KOPT-K1 (cell line): ENCODE results near the gene CTAG1A.
"Not testable (repeated sequence)": the region's sequence is repeated elsewhere in the genome, so short reads cannot be mapped to it uniquely, and the experiment has no call there.

Experiments used
- H3K27ac ChIP-seq: fragments of 200-600 bp; sonication (generic); 2 replicates; pipeline ENCODE4 v1.5.1; 2016; ENCODE audit warnings: antibody characterized with exemption, mild to moderate bottlenecking, low read depth, low read length; ENCODE audit not compliant: poor library complexity, severe bottlenecking
- H3K36me3 ChIP-seq: fragments of 200-600 bp; sonication (generic); 2 replicates; pipeline ENCODE4 v1.5.1; 2017; ENCODE audit warnings: antibody characterized with exemption, mild to moderate bottlenecking, low read length, moderate library complexity; ENCODE audit not compliant: insufficient read depth
- H3K9me3 ChIP-seq: fragments of 200-600 bp; sonication (generic); 2 replicates; pipeline ENCODE4 v1.5.1; 2017; ENCODE audit warnings: antibody characterized with exemption, low read length, mild to moderate bottlenecking; ENCODE audit not compliant: insufficient read depth, poor library complexity, severe bottlenecking

The CTAG1A gene

DNA sequence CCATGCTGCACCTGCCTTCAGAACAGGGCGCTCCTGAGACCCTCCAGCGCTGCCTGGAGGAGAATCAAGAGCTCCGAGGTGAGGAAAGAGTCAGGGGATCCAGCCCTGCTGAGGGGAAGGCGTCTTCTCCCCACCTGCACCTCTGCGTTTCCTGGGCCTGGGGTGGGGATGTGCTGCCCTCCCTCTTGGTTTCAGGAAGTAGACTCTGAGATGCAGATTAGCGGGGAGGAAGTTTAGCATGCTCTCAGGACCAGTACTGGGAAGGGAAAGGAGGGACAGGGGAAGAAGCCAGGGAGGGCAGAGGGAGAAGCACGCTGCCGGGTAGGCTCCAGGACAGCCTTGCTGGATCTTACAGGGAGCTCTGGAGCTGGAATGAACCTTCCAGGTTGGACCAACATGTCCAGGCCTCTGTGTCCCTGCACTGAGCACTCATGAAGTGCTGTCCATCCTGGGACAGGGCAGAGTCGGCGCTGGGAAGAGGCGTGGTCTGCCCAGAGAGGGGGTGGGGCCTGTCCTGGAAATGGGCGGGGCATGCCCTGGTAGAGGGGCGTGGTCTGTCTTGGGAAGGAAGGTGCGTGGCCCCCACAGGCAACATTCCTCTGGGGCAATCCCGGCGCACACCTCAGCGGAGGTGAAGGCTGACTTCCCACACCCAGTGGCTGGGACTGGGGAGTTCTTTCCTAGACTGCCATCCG, 32.7 kb upstream of the CTAG1A start:
- H3K27ac ChIP-seq, H3K9me3 ChIP-seq: not testable (repeated sequence)
- H3K36me3 ChIP-seq = peaks cover 30% of the 10 kb centered on the region

DNA sequence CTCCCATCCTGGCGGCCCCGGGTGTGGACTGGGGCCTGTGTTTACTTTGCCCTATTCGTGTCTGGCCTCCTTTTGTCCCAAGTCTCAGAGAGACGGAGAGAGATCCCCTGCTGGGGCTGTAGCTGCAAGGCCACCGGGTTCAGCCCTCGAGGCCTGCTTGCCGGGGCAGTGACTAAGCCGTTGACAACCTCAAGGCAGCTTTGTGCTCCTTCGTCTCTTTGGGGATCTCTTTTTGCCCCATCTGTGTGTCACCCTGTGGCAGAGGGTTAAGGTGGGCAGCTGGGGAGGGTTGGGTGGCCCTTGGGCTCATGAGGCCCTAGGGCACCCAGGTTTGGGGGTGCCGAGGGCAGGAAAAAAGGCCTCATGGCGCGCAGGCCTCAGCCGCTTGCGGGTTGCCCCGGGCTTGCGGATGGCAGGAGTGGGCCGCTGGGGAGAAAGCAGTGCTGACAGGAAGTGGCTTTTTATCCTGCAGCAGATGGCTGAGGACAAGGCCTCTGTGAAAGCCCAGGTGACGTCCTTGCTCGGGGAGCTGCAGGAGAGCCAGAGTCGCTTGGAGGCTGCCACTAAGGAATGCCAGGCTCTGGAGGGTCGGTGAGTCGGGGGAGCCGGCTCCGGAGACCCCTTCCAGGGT, 26.8 kb upstream of the CTAG1A start:
- Histone ChIP-seq H3K27ac (peak overlapping the region; percentile 18), H3K36me3 (peaks cover 11% of the 10 kb centered on the region)
- not testable (repeated sequence) for H3K9me3 ChIP-seq

DNA sequence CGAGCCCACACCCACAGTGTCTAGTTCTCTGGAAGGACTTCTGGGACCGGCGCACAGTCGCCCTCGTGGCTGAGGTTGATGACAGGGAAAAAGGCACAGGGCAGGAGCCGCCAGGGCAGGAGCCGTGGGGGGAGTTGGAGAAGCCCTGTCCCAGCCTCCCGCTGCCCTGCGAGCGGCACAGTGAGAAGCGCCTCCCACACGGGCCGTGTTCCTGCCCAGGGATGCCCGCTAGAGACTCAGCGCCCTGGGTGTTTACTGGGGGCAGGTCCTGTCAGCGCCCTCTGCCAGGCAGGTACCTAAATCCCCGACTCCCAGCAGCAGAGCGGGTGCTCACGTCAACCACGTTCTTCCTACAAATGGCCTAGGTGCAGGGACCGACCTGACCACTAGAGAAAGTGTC, 26.0 kb upstream of the CTAG1A start:
- not testable (repeated sequence) for H3K36me3 ChIP-seq, H3K9me3 ChIP-seq
- peak overlapping the region; percentile 18 for H3K27ac ChIP-seq

DNA sequence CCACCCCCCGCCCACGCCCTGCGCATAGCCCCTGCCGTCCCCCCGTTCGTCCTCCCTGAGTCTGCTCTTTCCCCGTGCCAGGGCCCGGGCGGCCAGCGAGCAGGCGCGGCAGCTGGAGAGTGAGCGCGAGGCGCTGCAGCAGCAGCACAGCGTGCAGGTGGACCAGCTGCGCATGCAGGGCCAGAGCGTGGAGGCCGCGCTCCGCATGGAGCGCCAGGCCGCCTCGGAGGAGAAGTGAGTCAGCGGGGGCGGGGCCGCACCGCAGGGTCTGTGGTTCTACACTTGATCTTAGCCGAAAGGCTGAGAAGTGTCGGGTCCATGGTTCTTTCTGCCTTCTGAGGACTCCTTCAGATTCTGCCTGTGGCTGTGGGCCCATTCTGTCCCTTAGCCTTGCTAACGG, 24.6 kb upstream of the CTAG1A start:
- not testable (repeated sequence) for H3K27ac ChIP-seq, H3K36me3 ChIP-seq

DNA sequence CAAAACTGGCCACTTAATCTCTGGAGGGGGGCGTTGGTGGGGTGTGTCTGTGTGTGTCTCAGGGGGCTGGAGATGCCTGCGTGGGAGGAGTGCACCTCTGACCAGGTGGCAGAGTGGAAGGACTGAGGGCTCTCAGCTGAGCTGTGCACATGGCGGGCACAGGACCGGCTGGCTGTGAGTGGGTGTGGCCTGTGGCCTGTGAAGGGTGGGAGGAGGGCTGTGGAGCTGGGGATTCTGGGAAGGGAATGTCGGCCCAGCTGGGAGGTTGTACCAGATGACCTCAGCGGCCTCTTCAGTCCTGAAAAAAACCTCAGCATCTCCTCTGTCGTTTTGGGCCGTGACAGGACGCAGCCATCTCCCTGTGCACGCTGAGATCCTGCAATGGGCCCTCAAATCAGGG, 22.6 kb upstream of the CTAG1A start:
- not testable (repeated sequence) for H3K36me3 ChIP-seq, H3K9me3 ChIP-seq, H3K27ac ChIP-seq

More for the DNA sequence above, 24.6 kb upstream of the CTAG1A start:
- not testable (repeated sequence) for H3K9me3 ChIP-seq

DNA sequence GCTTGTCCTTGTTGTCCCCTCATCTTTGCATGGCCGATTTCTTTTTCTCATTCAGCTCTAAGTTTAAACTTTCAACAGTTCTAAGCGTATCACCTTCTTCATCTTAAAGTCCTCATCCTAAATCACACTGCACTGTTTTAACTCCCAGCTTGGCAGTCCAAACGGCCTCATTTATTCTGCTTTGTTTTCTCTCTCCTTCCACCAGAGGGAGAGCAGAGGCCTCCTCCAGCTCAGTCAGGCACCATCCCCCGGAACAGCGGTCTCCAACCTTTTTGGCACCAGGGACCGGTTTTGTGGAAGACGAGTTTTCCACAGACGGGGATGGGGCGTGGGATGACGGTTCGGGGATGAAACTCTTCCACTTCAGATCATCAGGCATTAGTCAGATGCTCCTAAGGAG, 14.6 kb upstream of the CTAG1A start:
- H3K36me3 ChIP-seq, H3K9me3 ChIP-seq: not testable (repeated sequence)

DNA sequence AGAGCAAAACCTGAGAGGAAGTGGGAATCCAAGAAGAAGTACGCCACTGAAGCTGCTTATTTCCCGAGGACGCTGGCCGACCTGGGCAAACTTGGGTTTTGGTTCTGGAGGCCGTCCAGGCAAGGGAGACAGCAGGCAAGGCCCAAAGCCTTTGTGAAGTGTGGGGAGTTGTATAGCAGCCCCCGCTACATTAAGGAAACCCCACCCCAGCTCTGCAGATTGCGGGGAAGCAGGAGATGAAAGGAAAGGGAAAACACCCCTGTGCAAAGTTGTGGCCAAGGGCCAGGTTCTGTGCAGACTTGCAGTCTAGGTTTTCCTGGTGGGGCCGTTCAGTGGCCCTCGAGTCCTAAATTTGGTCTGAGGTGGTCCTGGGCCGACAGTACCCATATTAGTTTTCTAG, 11.9 kb upstream of the CTAG1A start:
- H3K9me3 ChIP-seq, H3K27ac ChIP-seq, H3K36me3 ChIP-seq: not testable (repeated sequence)

More for the DNA sequence above, 14.6 kb upstream of the CTAG1A start:
- H3K27ac ChIP-seq = not testable (repeated sequence)

DNA sequence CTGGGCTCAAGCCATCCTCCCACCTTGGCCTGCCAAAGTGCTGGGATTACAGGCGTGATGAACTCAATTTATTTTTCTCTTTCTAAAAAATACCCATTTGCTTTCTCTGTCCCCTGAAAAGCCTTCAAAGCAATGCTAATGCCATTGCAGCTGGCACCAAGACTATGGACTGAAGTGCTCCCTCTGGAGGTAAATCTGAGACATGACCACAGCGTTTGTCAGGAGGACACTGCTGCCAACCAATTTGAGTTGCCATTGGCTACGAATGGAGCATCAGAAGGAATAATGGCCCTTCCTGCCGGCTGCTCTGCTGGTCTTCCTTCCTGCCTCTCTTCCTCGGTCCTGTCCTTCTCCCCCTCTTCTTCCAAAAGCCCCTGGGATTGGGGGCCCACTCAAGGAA, 9.9 kb upstream of the CTAG1A start:
- H3K36me3 ChIP-seq, H3K9me3 ChIP-seq, H3K27ac ChIP-seq: not testable (repeated sequence)

DNA sequence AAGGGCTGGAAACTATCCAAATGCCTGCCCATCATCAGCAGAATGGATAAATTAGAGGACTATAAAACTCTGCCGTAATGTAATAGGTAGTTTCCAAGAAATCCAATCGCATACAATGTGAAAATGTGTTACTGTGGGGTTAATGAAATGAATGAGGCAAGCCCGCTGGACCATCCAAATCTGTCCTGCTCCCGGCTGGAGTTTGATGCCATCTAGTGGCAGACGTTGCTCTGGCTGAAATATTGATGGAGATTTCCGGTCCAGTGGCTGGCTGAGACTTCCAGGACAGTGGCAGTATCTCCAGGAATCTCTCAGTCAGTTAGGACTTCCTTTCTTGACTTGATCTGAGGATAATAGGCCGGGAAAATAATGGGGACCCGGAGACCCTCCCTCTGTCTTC, 1.9 kb upstream of the CTAG1A start:
- H3K9me3 ChIP-seq, H3K27ac ChIP-seq, H3K36me3 ChIP-seq: not testable (repeated sequence)

DNA sequence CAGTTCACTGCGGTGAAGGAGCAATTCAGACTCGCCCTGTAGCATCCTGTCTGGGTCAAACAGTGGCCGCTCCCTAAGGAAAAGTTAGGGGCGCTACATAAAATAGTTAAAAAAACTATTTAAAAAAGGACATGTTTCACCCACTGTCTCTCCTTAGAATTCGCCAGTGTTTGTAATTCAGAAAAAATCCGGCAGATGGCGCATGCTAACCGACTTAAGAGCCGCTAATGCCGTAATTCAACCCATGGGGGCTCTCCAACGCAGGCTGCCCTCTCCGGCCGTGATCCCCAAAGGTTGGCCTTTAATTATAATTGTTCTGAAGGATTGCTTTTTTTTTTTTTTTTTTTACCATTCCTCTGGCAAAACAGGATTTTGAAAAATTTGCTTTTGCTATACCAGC, 5.5 kb downstream of the CTAG1A start:
- not testable (repeated sequence) for H3K36me3 ChIP-seq, H3K27ac ChIP-seq, H3K9me3 ChIP-seq

DNA sequence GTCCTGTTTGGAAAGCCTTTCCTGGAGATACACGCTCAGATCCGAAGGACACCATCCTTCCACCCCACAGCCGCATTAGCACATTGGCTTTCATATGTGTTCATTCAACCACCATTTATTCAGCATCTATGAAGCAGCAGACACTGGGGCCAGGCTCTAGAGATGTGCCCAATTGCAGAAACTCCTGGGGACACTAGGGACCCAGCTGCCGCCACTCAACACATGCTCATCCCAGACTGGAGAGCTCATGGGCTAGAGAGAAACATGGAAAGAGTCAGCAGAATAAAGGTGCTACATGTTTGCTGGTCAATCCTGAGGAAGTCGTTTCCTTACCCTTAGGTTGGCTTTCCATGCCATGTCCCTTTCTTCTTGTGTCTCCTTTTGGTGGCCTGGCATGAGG, 7.6 kb downstream of the CTAG1A start:
- no peak overlapping the region for H3K27ac ChIP-seq
- H3K9me3 ChIP-seq = no peaks in the 10 kb centered on the region
- H3K36me3 ChIP-seq = no peaks in the 10 kb centered on the region

DNA sequence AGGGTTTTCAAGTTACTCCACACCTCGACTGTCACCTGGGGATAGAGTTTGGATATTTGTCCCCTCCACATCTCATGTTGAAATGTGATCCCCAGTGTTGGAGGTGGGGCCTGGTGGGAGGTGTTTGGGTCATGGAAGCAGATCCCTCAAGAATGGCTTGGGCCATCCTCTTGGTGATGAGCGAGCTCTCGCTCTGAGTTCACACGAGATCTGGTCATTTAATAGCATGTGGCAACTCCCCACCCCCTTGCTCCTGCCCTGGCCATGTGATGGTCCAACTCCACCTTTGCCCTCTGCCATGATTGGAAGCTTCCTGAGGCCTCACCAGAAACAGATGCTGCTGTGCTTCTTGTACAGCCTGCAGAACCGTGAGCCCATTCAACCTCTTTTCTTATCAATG, 8.3 kb downstream of the CTAG1A start:
- Histone ChIP-seq H3K9me3 (no peaks in the 10 kb centered on the region), H3K27ac (no peak overlapping the region), H3K36me3 (no peaks in the 10 kb centered on the region)

DNA sequence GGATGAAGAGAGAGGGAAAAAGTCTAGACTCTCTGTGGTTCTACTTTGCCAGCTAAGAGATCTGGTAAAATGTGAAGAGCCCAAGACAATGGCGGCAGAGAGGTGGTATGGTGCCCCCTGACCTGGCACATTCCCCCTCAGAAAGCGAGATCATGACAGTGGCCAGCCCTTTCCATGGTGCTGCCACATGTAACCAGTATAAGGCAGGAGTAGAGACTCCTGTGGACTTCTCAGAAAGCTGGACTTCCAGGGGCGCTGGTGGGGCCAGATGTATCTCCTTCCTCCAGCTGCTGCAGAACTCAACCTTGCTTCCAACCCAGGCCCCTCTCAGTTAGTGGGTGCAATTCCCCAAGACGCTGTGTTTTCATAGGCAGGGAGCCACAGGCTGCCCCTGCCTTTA, 9.6 kb downstream of the CTAG1A start:
- no peaks in the 10 kb centered on the region for H3K9me3 ChIP-seq
- no peak overlapping the region for H3K27ac ChIP-seq

DNA sequence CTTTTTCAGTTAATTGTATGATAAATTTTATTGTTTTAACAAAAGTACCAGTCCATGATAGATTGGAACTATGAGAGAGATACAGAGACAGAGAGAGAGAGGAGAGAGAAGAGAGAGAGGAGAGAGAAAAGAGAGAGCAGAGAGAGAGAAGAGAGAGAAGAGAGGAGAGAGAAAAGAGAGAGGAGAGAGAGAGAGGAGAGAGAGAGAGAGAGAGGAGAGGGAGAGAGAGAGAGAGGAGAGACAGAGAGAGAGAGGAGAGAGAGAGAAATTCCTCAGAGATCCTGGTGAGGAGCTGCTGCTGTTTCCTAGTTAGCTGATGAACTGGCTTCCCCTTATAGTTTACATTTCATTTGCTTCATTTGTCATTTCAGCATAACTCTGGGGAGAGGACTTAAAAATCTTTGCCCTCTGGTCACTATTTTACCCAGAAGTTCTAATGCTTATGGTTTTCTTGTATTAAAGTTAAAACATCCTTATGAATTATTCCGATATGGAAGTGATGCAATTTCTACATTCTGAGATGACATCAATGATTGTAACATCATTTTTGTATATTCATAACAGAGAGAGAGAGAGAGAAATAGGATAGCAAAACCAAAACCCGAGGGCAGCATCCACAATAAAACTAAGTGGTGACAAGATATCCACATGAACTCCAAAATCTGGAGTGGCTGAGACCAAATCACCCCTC, 10.8 kb downstream of the CTAG1A start:
- Histone ChIP-seq H3K9me3 (no peaks in the 10 kb centered on the region), H3K27ac (no peak overlapping the region), H3K36me3 (no peaks in the 10 kb centered on the region)

More for the DNA sequence above, 9.6 kb downstream of the CTAG1A start:
- H3K36me3 ChIP-seq = no peaks in the 10 kb centered on the region

DNA sequence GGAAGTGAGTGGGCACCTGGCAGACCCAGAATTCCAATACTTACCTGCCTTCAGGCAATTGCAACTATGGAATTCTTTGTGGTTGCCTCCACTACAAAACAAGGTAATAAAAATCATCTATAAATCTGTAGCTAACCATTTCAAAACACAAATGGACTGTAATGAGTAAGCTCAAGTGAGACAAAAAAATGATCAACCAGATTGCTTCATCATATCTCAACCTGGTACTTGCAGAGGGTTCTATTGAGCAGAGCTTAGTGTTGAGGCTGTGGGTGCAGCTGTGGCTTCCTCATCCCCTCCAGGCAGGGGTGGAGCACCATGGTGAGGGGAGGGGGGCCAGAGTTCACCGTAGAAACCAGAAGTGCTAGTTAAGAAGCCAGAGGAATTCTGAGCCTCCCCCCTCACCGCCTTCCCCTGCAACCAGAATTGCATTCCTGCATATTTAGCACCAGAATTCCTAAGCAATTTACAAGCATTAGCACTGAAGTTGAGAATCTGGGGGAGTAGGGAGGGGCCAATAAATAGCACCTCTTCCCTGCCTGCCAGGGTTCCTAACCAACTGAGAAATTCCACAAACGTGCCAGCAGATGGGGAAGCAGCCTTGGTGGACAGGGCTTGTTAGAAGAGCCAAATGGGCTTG, 11.5 kb downstream of the CTAG1A start:
- Histone ChIP-seq H3K9me3 (no peaks in the 10 kb centered on the region), H3K27ac (no peak overlapping the region), H3K36me3 (no peaks in the 10 kb centered on the region)
